ENCODE results near the gene SCAF4. TPM values are rescaled to one million over a fixed set of nuclear protein-coding genes. Genes with fewer than 3 reads are reported as not detected.

Gene SCAF4
- total RNA-seq, 1 experiment from 2014 or later, result 31.2 TPM

- TF ChIP-seq CTCF (IDR thresholded peaks at IDR 0.05; ENCODE audit: unreplicated experiment), result no peak
- H3K4me3 Mint-ChIP-seq (ENCODE audit: low read depth, unreplicated experiment), result no peak overlapping the region
- BruUV-seq (replicated peaks), result no TSS peak
- DNase-seq, result no peak
- peaks cover 33% of the 10 kb centered on the region for H3K4me1 Mint-ChIP-seq (ENCODE audit: low read depth, unreplicated experiment)
- intact Hi-C loops (cut with micrococcal nuclease; ENCODE audit: unreplicated experiment), result no loop called here
- H3K27ac Mint-ChIP-seq (ENCODE audit: unreplicated experiment), result no peak overlapping the region
- no peaks in the 10 kb centered on the region for H3K27me3 Mint-ChIP-seq (ENCODE audit: unreplicated experiment)
- H3K9me3 Mint-ChIP-seq (ENCODE audit: low read depth, unreplicated experiment), result no peaks in the 10 kb centered on the region
- H3K36me3 Mint-ChIP-seq (ENCODE audit: insufficient read depth, unreplicated experiment), result no peaks in the 10 kb centered on the region
- CTCF ChIA-PET, result no interaction called here
These were observed 20.6 kb downstream of the SCAF4 start for GRCh38 chr21:31711326-31711725.

- TF ChIP-seq CTCF (IDR thresholded peaks at IDR 0.05; ENCODE audit: unreplicated experiment), result no peak
- no TSS peak for BruUV-seq (replicated peaks)
- H3K4me1 Mint-ChIP-seq (ENCODE audit: low read depth, unreplicated experiment), result peaks cover 35% of the 10 kb centered on the region
- no peaks in the 10 kb centered on the region for H3K9me3 Mint-ChIP-seq (ENCODE audit: low read depth, unreplicated experiment)
- H3K27me3 Mint-ChIP-seq (ENCODE audit: unreplicated experiment), result no peaks in the 10 kb centered on the region
- DNase-seq, result no peak
- CTCF ChIA-PET, result no interaction called here
- intact Hi-C loops (cut with micrococcal nuclease; ENCODE audit: unreplicated experiment), result no loop called here
- H3K36me3 Mint-ChIP-seq (ENCODE audit: insufficient read depth, unreplicated experiment), result no peaks in the 10 kb centered on the region
- H3K4me3 Mint-ChIP-seq (ENCODE audit: low read depth, unreplicated experiment), result no peak overlapping the region
- H3K27ac Mint-ChIP-seq (ENCODE audit: unreplicated experiment), result no peak overlapping the region
These were observed 21.3 kb downstream of the SCAF4 start for GRCh38 chr21:31710586-31710985.

GRCh38 chr21:31708541-31708940 is 23.4 kb downstream of the SCAF4 start:
- Mint-ChIP-seq H3K4me1 (ENCODE audit: low read depth, unreplicated experiment) (peaks cover 19% of the 10 kb centered on the region), H3K36me3 (ENCODE audit: insufficient read depth, unreplicated experiment) (no peaks in the 10 kb centered on the region), H3K27ac (ENCODE audit: unreplicated experiment) (no peak overlapping the region), H3K9me3 (ENCODE audit: low read depth, unreplicated experiment) (no peaks in the 10 kb centered on the region), H3K27me3 (ENCODE audit: unreplicated experiment) (no peaks in the 10 kb centered on the region), H3K4me3 (ENCODE audit: low read depth, unreplicated experiment) (no peak overlapping the region)
- no TSS peak for BruUV-seq (replicated peaks)
- CTCF ChIA-PET, result no interaction called here
- TF ChIP-seq CTCF (IDR thresholded peaks at IDR 0.05; ENCODE audit: unreplicated experiment), result no peak
- no peak for DNase-seq
- intact Hi-C loops (cut with micrococcal nuclease; ENCODE audit: unreplicated experiment), result no loop called here

DNA sequence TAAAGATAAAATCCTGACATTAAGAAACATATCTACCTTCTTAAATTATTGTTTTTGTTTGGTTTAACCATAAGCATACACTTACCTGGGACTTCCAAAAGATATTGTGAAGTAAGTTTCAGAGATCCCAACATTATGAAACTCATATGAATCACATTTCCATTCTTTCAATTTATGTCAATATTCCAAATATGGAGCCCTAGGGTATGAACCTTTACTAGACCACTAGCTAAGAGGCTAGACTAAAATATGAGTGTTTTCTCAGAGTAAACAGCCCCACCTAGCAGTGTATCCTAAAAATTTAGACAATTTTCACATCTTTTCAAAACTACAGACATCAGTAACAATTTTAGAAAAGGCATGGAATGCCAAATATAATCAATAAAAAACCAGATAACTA is 24.4 kb downstream of the SCAF4 start:
- H3K4me1 Mint-ChIP-seq (ENCODE audit: low read depth, unreplicated experiment), result peaks cover 19% of the 10 kb centered on the region
- no peaks in the 10 kb centered on the region for H3K9me3 Mint-ChIP-seq (ENCODE audit: low read depth, unreplicated experiment)
- no peak overlapping the region for H3K27ac Mint-ChIP-seq (ENCODE audit: unreplicated experiment)
- TF ChIP-seq CTCF (IDR thresholded peaks at IDR 0.05; ENCODE audit: unreplicated experiment), result no peak
- H3K27me3 Mint-ChIP-seq (ENCODE audit: unreplicated experiment), result no peaks in the 10 kb centered on the region
- DNase-seq, result no peak
- CTCF ChIA-PET, result no interaction called here
- H3K4me3 Mint-ChIP-seq (ENCODE audit: low read depth, unreplicated experiment), result no peak overlapping the region
- intact Hi-C loops (cut with micrococcal nuclease; ENCODE audit: unreplicated experiment), result no loop called here
- no peaks in the 10 kb centered on the region for H3K36me3 Mint-ChIP-seq (ENCODE audit: insufficient read depth, unreplicated experiment)
- no TSS peak for BruUV-seq (replicated peaks)

DNA sequence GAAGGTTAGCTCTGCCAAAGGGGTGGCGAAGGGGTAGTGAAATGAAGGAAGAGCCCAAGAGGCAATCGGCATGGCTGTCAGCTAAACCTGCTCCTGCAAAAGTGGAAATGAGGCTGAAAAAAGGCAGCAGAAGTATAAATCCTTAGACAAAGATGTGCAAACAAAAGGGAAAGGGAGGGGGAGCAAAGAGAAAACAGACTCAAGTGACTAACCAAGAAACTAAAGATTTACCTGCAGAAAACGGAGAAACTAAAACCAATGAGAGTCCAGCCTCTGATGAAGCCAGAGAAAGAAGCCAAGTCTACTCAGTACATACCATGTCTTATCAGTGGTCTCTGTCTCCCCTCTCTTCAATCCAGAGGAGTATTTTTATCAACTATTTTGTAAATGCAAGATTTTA is 25.4 kb downstream of the SCAF4 start:
- no peak overlapping the region for H3K4me3 Mint-ChIP-seq (ENCODE audit: low read depth, unreplicated experiment)
- no peak overlapping the region for H3K27ac Mint-ChIP-seq (ENCODE audit: unreplicated experiment)
- TF ChIP-seq CTCF (IDR thresholded peaks at IDR 0.05; ENCODE audit: unreplicated experiment), result no peak
- H3K27me3 Mint-ChIP-seq (ENCODE audit: unreplicated experiment), result no peaks in the 10 kb centered on the region
- H3K4me1 Mint-ChIP-seq (ENCODE audit: low read depth, unreplicated experiment), result peaks cover 19% of the 10 kb centered on the region
- no TSS peak for BruUV-seq (replicated peaks)
- CTCF ChIA-PET, result no interaction called here
- intact Hi-C loops (cut with micrococcal nuclease; ENCODE audit: unreplicated experiment), result no loop called here
- H3K9me3 Mint-ChIP-seq (ENCODE audit: low read depth, unreplicated experiment), result no peaks in the 10 kb centered on the region
- no peak for DNase-seq
- H3K36me3 Mint-ChIP-seq (ENCODE audit: insufficient read depth, unreplicated experiment), result no peaks in the 10 kb centered on the region
